Pancreas (tissue), 10 donors: ENCODE data around the gene RMND5A. TPM values are rescaled to one million over a fixed set of nuclear protein-coding genes. Genes with fewer than 3 reads are reported as not detected.

ENCODE experiments used
- ATAC-seq, 4 donors: fragments of 200-7000 bp; cut with Tn5 transposase; one replicate each; pipeline versions ENCODE4 v1.8.0 to v1.9.1; 2020; ENCODE audit warnings: mild to moderate bottlenecking in 4 of 4, moderate library complexity in 4 of 4
- DNase-seq, 6 donors: peaks; one replicate each; pipeline ENCODE4 v3.0.0-alpha.2; 2020
- FAIRE-seq: peaks from 2 replicates; lab custom pipeline; 2012; peaks lifted over from hg19 to GRCh38; lab: Jason Lieb, UNC
- H3K27ac ChIP-seq, 4 donors: fragments of 200-600 bp; sonication (generic); 1 replicate in 3 of 4; 2 replicates in 1 of 4; pipeline versions ENCODE4 v1.5.0 to v1.8.0; 2020
- H3K27me3 ChIP-seq, 4 donors: fragments of 200-600 bp; one replicate each; pipeline ENCODE4 v1.8.0; 2021
- H3K36me3 ChIP-seq, 3 donors: fragments of 200-600 bp; sonication (generic) in 1 of 3; one replicate each; pipeline versions ENCODE4 v1.5.0 to v1.8.0; 2020 to 2021
- H3K4me1 ChIP-seq, 3 donors: fragments of 200-600 bp; one replicate each; pipeline ENCODE4 v1.8.0; 2021
- H3K4me3 ChIP-seq, 4 donors: fragments of 200-600 bp; sonication (generic) in 2 of 4; one replicate each; pipeline versions ENCODE4 v1.5.0 to v1.8.0; 2020 to 2021
- H3K9me3 ChIP-seq, 4 donors: fragments of 200-600 bp; one replicate each; pipeline ENCODE4 v1.8.0; 2021
- WGBS, 2 donors: extraction: QIAGEN DNeasy Blood & Tissue Kit; methylation state at CpG; one replicate each; pipeline ENCODE4 v1.1.7; 2013; 5-methylcytosine and 5-hydroxymethylcytosine counted together
- intact Hi-C, 3 donors: fragments of 100-400 bp; cut with DNase I; formaldehyde crosslinking; loops; one replicate each; pipeline versions ENCODE4 v1.11.1 to v1.14.2; 2022
- polyA plus RNA-seq, 2 donors: library from polyadenylated mRNA; stranded (reverse); fragments of 200-250 nt; gene quantifications; one replicate each; pipeline ENCODE4 v1.2.3, GENCODE V29; 2013
- total RNA-seq, 6 donors: library from RNA; stranded (reverse); fragmentation: NEBNext Ultra II Directional in 4 of 6; extraction: Animal tissue kit (Norgen Biotek cat#: 25700) in 4 of 6; gene quantifications; one replicate each; pipeline versions ENCODE4 v1.2.1 to v1.2.4, GENCODE V29; 2021 to 2023
- TF ChIP-seq, protein P1 (sequence below), 4 donors: fragments of 200-600 bp; sonication (generic) in 3 of 4; IDR thresholded peaks; one replicate each; pipeline versions ENCODE4 v1.5.0 to v1.8.0; 2021; ENCODE audit warnings: antibody characterized with exemption in 4 of 4
- donor health status: healthy with polysubstance abuse.
- donor health status: DM: no; HTN: no; CAD: no; lungs with moderate emphysema.
- donor health status: DM: no; HTN: no; CAD: no.
- donor health status: control.
- donor health status: control.
- donor health status: Bipolar disorder and iron deficiency.
- donor health status: DM: yes; HTN: yes; CAD: no.
- donor health status: DM: no; HTN: no; CAD: no.
- donor health status: DM: no; HTN: no; CAD: no.
- donor health status: DM: yes; HTN: yes; CAD: no.

Gene RMND5A
- total and polyA plus RNA-seq, 8 donors: 5.1 to 19.4 (median 13.1) TPM

GRCh38 chr2:86778957-86779356 lies 58.9 kb downstream of the RMND5A start:
- no peaks in the 10 kb centered on the region for H3K27me3 ChIP-seq
- 68 to 72% methylated on average over 2 of the region's 2 CpGs for WGBS, 2 donors
- DNase-seq (no peak), FAIRE-seq (no peak), ATAC-seq (no peak)
- H3K4me1 ChIP-seq: no peaks in the 10 kb centered on the region
- H3K27ac ChIP-seq: no peak overlapping the region
- H3K36me3 ChIP-seq: peaks cover 0 to 6% (median 3%) of the 10 kb centered on the region in 3 donors
- TF ChIP-seq, protein P1, sequence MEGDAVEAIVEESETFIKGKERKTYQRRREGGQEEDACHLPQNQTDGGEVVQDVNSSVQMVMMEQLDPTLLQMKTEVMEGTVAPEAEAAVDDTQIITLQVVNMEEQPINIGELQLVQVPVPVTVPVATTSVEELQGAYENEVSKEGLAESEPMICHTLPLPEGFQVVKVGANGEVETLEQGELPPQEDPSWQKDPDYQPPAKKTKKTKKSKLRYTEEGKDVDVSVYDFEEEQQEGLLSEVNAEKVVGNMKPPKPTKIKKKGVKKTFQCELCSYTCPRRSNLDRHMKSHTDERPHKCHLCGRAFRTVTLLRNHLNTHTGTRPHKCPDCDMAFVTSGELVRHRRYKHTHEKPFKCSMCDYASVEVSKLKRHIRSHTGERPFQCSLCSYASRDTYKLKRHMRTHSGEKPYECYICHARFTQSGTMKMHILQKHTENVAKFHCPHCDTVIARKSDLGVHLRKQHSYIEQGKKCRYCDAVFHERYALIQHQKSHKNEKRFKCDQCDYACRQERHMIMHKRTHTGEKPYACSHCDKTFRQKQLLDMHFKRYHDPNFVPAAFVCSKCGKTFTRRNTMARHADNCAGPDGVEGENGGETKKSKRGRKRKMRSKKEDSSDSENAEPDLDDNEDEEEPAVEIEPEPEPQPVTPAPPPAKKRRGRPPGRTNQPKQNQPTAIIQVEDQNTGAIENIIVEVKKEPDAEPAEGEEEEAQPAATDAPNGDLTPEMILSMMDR (IDR thresholded peaks at IDR 0.05): no peak
- no peaks in the 10 kb centered on the region for H3K9me3 ChIP-seq
- intact Hi-C loops: no loop called here
- no peak overlapping the region for H3K4me3 ChIP-seq

GRCh38 chr2:86779971-86780370 lies 59.9 kb downstream of the RMND5A start:
- FAIRE-seq (no peak), DNase-seq (no peak), ATAC-seq (no peak)
- Histone ChIP-seq H3K36me3 (no peaks in the 10 kb centered on the region), H3K4me3 (no peak overlapping the region), H3K27me3 (no peaks in the 10 kb centered on the region), H3K9me3 (no peaks in the 10 kb centered on the region), H3K27ac (no peak overlapping the region), H3K4me1 (no peaks in the 10 kb centered on the region)
- intact Hi-C loops: no loop called here
- TF ChIP-seq, protein P1 (IDR thresholded peaks at IDR 0.05): no peak
- 54 to 62% methylated on average over 3 of the region's 3 CpGs for WGBS, 2 donors

DNA sequence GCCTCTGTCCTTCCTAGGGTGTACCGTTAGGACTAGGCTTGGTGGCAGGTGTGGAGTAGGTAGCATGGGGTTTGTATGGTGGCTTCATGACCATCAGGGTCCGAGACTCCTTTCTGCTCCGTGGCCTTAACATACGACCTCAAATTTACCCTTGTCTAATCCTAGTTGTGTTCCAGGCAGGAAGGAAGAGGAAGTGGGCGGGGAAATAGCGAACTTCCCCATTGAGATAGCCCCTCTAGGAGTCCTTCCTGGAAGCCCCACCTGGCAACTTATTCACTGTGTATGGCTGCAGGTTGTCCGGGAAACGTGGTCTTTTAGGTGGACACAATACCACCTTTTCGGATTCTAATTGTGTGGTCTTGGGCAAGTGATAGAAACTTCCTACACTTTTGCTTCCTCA lies 61.3 kb downstream of the RMND5A start:
- Histone ChIP-seq H3K4me1 (no peaks in the 10 kb centered on the region), H3K36me3 (no peaks in the 10 kb centered on the region), H3K9me3 (no peaks in the 10 kb centered on the region), H3K4me3 (no peak overlapping the region), H3K27ac (no peak overlapping the region), H3K27me3 (no peaks in the 10 kb centered on the region)
- ATAC-seq (no peak), DNase-seq (no peak), FAIRE-seq (no peak)
- whole genome bisulfite sequencing, 2 donors: 74 to 77% methylated on average over 9 of the region's 9 CpGs
- TF ChIP-seq, protein P1 (IDR thresholded peaks at IDR 0.05): no peak
- intact Hi-C loops: no loop called here

GRCh38 chr2:86782748-86783147 lies 62.7 kb downstream of the RMND5A start:
- no peak for ATAC-seq
- no peaks in the 10 kb centered on the region for H3K9me3 ChIP-seq
- H3K27me3 ChIP-seq: no peaks in the 10 kb centered on the region
- WGBS, 2 donors: 84 to 90% methylated on average over 7 of the region's 7 CpGs
- H3K4me3 ChIP-seq: no peak overlapping the region
- TF ChIP-seq, protein P1 (IDR thresholded peaks at IDR 0.05): no peak
- no peak for DNase-seq
- no peak overlapping the region for H3K27ac ChIP-seq
- no peak for FAIRE-seq
- no peaks in the 10 kb centered on the region for H3K4me1 ChIP-seq
- H3K36me3 ChIP-seq: no peaks in the 10 kb centered on the region
- intact Hi-C loops: no loop called here

DNA sequence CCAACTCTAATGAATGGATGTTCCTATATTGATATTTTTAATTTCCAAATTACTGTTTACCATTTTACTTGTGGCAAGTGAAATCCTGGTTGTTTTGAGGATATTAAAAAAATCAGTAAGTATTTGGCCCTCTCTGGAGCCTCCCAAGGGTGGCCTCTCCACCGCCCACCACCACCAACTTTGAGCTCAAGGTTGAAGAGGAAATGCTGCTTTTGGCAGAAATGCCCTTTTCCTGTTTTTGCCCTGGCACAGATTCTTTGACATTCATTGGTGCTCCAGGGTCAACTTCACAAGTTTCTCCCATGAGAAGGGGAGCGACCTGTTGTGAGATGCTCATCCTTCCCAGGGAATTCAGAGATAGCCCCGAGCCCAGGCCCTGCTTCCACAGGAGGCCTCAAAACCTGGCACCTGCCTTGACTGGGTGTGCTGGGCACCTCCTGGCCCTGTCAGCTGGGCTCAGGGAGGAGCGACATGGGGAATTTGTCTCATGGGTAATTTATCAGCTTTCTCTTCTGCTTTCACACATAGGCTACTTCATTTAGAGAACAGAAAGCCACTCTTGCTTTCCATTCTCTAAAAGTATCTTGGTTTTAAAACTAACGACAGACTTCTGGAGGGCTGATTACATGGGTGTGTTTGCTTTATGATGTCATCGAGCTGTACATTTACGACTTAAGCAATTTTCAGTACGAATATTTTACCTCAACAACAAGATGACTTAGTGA lies 63.7 kb downstream of the RMND5A start:
- no peaks in the 10 kb centered on the region for H3K9me3 ChIP-seq
- no peak overlapping the region for H3K27ac ChIP-seq
- TF ChIP-seq, protein P1 (IDR thresholded peaks at IDR 0.05): no peak
- H3K27me3 ChIP-seq: no peaks in the 10 kb centered on the region
- intact Hi-C loops: no loop called here
- no peaks in the 10 kb centered on the region for H3K36me3 ChIP-seq
- H3K4me1 ChIP-seq: no peaks in the 10 kb centered on the region
- no peak overlapping the region for H3K4me3 ChIP-seq
- DNase-seq (no peak), FAIRE-seq (no peak), ATAC-seq (no peak)
- WGBS, 2 donors: 61 to 66% methylated on average over 8 of the region's 8 CpGs
